ENCODE data around the gene SPIRE1.
"Not testable (repeated sequence)": the region's sequence is repeated elsewhere in the genome, so short reads cannot be mapped to it uniquely, and the experiment has no call there.

SPIRE1 gene

DNA sequence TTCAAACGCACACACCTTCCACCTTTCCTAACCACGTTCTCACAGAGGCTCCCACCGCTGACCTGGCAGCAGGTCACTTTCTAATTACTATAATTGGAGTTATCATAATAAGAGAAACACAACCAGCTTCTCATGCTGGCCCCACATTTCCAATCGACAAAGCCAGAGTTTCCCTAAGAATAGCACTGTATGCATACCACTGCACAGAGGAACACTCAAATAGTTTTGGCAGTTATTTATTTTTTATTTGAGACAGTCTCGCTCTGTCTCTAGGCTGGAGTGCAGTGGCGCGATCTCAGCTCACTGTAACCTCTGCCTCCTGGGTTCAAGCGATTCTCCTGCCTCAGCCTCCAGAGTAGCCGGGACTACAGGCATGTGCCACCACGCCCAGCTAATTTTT, 176.0 kb downstream of the SPIRE1 start:
- not testable (repeated sequence) for FAIRE-seq

DNA sequence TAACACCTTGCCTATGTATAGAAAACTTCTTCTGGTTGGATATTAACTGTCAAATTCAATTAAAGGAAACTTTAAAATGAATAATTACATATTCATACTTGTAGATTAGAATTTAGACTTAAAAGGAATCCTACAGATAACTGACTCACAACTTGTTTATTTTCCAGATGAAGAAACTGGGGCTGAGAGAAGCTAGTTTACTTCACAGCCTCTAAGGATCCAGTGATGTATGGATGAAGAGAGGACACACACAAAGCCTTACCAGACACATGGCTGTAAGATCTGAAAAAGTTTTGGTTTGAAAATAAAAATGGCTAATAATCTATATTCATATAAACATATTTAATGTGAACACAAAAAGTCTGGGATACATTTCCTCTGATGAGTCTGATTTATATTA, 177.9 kb downstream of the SPIRE1 start:
- FAIRE-seq, result no peak

DNA sequence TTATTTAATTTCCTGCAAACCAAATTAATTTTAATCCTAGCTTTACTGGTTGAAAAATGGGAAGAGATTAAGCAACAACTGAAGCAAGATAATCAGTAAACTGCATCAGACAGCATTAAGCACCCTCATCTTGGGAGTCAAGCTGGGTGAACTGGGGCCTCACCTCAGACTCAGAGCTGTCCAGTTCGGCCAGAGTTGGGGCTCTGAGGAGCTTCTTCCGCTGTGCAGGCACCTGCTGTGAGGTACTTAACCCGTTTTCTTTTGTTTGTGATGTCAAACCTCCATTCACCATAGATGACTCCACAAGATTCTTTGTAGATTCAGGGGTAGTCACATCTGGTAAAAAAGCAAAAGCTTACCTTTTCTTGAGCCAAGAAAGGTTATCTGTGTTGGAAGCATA, 178.4 kb downstream of the SPIRE1 start:
- FAIRE-seq, result no peak

DNA sequence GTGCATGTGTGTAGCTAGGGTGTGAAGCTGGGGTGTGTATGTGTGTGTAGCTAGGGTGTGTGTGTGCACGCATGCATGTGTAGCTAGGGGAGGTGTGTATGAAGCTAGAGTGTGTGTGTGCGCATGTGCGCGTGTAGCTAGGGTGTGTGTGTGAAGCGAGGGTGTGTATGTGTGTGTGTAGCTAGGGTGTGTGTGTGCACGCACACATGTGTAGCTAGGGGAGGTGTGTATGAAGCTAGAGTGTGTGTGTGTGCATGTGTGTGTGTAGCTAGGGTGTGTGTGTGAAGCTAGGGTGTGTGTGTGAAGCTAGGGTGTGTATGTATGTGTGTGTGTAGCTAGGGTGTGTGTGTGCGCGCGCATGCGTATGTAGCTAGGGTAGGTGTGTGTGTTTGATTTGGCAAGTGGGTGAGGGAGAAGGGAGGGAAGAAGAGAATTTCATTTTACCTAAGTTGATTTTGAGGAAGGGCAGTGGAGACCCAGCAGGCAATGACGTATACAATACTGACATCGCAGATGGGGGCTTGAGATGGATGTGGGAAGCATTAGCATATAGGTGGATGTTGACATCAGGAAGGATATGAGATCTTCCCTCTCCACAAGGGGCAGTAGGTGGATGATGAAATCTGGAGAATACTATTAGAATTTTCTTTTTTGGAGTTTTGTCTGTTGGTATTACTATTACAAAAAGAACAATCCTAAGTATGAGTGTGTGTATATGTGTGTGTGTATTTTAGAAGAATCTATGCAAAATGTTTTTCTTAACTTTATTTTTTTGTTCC, 179.4 kb downstream of the SPIRE1 start:
- no peak for FAIRE-seq

DNA sequence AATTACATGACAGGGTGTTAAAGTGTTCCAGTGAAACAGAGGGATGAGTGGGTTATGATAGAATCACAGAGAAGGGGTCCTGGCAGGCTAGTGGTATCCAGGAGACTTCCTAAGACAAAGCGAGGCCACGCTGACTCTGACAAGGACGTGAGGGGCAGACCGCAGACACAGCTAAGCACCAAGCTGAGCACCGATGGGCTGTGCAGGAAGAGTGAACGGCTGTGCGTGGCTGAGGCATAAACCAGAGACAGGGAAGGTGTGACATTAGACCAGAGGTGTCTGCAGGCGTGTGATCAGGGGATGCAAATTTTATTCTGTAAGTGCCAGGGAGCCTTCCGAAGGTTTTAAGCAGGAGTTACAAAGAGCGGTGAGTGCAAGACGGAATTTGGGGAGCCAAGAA, 180.3 kb downstream of the SPIRE1 start:
- FAIRE-seq, result no peak

DNA sequence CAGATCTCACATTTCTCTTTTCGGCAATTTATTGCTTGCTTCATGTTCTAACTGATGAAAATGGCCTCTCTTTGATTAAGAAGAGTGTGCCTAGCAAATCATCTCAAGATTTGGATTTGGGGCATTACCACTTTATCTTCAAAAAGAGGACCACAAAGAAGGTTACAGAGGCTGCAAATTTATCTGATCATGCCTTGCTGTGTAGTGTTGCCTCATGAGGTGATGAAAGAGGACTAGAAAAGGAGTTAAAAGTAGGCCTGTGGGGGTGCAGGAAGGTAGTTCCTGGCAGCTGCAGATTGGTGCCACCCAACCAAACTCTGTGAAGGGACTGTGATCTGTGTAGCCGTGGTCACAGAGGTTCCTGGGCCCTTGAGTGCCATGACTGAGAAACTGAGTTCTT, 181.0 kb downstream of the SPIRE1 start:
- FAIRE-seq, result no peak

DNA sequence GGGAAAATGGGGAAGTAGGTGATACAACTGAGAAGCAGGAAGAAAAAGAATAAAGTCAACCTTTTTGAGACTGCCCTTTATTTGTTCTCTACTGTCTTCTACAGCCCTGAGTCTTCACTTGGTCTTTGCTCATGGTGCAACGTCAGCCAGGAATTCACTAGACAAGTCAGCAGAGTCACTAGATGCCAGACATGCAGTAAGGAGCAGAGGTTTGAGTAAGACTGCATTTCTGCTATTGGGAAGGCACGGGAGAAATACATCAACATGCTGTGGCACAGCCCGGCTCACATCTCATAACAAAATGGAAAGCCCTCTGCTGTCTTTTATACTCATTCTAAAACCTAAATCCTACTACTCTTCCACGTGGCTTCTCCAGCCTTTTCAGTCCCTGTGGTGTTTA, 183.0 kb downstream of the SPIRE1 start:
- FAIRE-seq, result no peak

DNA sequence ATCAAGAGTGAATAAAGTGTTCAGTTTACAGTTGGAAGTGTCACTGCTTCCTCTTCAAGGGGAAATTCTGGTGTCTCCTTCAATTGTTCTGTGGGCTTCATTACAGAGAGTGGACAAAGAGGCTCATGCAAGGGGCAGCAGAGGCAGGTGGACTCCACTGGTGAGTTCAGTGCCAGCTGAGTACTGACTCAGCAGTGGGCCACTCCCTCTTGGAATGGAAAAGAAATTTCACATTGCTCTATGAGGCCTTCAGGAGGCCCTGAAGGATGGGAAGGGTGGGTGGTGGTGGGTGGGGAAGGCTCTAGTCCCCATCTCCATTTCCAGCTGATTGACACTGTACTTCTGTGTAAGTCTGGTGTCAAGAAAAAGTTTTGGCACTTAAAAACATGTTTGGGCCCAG, 183.8 kb downstream of the SPIRE1 start:
- no peak for FAIRE-seq

DNA sequence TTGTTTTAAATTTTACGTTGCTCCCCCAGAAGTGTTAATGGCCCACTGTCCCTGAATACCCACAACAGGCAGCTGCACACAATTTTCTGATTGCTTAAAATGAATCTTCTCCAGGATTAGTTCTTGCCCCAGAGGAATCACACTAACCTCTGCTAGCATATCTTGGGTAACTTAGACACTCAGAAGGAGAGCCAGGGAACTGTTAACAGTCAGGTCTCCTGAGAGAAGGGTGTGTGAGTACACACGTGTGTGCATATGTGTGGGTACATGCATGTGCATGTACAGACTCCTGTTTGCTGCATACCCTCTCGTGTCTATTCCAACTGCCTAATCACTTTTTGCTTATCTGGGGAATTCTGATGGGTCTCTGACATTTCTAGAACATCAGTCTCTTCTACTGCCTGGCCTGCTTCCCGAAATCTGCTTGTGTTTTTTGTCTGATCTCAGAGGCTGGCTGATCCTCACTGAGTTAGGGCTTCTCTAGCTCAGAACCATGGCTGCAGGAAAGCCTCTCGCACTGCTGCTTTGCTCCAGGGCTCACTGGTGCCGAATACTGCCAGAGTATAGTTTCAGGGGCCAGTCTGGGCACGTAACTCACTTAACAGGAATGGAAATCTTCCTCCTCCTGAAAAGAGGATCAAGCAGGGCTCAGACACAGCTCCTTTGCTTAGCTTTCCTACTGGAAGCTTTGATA, 187.4 kb downstream of the SPIRE1 start:
- FAIRE-seq, result no peak

DNA sequence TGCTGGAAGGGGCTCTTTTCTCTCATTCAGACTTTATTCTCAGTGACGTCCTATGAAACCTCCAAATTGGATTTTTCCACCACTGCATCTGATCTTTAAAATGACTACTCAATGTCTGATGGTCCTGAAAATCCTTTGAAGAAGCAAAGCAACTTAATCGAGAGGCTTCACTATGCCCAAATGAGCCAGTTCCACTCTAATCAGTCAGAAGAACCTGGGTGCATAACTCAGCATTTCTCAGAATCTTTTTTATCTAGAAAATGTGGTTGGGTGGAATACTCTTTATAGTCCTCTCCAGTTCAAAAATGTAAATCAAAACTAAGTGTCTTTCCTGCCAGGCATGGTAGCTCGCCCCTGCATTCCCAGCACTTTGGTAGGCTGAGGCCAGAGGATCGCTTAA, 189.5 kb downstream of the SPIRE1 start:
- no peak for FAIRE-seq

DNA sequence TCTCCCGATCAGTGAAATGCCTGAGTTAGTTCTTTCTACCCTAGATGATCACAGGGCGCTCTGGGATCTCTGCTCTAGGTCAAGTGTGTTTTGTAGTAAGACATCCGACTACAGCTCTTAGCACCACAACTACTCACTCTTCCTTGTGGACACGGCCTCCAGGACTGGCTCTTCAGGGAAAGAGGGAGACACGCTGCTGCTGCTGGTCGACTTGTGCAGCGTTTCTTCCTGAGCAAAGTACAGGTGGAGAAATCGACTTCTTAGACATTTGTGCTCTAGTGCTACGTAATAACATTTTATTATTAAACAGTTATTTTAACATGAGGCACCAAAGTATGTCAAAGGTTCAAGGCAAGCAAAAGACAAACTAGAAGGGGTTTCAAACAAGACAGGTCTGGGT, 193.2 kb downstream of the SPIRE1 start:
- FAIRE-seq, result no peak

DNA sequence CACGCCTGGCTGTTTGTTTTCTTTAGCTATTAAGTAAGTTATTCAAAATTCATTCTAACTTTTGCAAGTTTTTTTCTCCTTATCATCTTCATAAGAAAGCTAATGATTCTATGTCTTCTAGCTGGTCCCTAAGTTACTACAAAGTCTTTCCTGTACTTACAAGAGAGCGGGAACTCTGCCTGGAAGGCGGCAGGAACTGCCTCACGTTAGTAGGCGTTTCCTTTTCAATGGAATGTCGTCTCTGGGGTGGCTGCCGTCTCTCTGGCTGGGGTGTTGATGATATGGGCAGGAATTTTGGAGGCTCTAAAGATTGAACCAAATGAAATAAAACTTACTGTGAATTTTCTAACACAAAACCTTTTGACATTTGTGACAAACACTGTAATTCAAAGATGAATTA, 194.7 kb downstream of the SPIRE1 start:
- FAIRE-seq, result no peak

DNA sequence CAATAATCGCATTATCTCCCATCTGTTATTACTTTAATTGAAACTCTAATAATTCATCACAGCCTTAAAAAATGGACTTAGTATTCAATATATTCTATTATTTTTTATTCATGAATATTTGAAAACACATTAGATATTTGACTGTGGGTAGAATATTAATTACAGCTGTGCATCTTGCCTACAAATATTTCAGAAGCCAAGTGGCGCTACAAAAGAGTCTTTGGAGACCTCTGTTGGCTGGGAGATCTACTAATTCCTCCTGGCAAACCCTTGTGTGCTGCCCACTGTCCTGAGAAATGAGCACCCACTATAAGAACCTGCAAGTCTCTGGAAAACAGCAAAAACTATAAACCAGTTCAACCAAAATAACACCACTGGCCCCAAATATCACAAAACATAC, 195.7 kb downstream of the SPIRE1 start:
- FAIRE-seq, result no peak

DNA sequence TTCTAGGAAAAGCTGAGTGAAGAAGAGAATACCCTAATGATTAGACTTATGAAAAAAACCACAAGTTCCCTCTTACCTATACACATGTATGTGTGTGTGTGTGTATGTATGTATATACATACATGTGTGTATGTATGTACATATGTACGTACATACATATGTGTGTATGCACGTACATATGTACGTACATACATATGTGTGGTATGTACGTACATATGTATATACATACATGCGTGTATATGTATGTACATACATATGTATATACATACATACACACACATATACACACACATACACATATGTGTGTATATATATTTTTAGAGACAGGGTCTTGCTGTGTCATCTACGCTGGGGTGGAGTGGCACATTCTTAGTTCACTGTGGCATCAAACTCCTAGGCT, 196.6 kb downstream of the SPIRE1 start:
- no peak for FAIRE-seq

DNA sequence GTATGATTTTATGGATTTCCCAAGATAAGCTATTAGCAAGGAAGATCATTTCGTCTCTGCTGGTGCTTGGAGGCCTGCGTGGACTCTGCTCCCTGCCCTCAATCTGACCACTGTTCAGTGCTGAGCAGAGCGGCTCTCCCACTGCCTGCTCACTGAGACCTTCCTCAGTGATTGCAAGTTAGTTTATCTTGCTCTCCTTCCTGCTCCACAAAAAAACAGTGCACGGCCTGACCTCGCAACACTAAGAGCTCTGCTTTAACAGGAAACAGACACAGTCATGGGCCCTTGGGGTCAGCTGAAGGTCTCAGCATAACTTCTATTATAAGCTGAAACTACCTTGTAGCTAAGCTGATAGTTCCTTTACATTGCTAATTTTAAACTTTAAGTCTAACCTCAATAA, 197.0 kb downstream of the SPIRE1 start:
- FAIRE-seq, result no peak

DNA sequence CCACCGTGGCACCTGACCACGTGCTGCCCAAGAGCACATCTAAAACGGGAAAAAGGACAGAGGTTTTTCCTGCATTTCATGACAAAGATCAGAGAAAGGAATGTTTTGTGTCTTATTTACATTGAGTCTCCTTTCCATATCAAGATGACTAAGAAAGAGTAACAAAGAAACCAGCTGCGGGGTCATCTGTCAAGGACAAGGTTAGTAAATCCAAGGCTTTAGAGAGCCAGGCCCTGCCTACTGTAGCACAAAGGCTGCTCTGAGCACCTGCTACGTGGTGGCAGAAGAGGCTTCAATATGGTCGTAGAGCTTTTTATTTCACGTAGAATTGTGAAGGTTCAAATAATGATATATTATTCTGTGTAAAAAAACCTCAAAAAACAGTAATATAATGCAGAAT, 199.1 kb downstream of the SPIRE1 start:
- FAIRE-seq, result no peak

DNA sequence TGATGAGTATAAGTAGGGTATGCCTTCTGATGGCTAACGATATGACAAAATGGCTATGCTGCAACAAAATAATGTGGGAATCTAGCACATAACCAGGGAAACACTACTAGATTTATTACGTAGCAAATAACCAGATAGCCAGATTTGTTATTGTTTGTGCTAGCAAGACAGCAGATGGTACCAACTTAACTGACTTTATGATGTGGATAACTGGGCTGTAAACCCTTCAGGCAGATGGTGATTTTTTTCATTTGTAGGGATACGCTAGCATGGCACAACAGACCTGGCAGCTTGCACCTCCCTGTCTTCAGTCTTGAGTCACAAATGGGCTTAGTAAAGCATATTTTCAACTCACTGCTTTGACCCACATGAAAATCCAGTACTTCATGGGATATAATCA, 201.5 kb downstream of the SPIRE1 start:
- no peak for FAIRE-seq

DNA sequence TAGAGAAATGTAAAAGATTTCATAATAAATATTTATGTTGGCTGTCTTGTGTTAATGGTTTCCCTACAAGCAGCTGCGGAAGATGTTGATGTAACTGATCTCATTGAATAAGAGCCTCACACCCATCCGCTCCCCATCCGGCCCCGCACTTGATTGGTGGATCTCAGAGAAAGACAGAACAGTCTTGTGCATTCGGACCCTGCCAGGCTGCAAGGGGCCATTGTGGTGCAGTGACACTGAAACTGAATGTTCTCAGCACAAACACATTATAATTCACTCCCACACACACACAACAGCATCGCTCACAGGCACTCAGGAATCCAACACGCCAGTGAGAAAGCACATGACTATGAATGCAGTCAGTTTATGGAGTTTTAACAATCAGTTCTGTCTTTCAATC, 202.4 kb downstream of the SPIRE1 start:
- FAIRE-seq, result no peak

DNA sequence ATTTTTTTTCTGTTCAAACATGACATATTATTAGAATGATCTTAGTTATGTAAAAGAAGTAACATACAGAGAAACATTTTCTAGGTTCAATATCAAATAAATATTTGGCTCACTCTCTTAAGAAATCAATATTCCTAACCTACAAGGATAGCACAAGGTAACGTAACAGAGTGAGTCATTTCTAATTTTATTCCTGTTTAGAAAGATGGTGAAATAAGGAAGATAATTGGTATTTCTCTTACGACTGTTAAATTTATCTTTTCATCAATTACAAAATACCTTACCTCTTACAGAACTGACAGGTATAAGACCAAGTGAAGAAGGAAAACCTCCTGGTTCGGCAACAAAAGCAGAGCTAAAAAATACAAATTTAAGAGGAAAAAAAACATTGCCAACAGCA, 205.1 kb downstream of the SPIRE1 start:
- FAIRE-seq, result no peak

DNA sequence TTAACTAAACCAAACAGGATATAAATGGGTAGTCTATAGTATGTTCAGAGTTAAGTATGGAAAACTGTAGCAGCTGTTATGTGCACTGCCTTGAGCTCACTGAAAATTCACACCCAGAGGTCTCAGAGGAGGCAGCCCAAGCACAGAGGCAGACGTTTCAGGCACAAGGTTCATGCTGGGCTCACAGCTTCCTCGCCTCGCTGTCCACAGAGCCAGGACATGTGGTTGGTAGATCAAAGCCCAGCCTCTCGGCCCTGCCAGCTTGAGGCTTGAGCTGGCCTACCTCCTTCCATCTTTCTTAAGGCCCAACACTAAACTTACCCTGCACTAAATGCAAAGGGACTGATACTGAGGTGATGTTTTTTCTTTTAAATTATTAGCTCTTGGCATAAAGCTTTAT, 206.5 kb downstream of the SPIRE1 start:
- no peak for FAIRE-seq

DNA sequence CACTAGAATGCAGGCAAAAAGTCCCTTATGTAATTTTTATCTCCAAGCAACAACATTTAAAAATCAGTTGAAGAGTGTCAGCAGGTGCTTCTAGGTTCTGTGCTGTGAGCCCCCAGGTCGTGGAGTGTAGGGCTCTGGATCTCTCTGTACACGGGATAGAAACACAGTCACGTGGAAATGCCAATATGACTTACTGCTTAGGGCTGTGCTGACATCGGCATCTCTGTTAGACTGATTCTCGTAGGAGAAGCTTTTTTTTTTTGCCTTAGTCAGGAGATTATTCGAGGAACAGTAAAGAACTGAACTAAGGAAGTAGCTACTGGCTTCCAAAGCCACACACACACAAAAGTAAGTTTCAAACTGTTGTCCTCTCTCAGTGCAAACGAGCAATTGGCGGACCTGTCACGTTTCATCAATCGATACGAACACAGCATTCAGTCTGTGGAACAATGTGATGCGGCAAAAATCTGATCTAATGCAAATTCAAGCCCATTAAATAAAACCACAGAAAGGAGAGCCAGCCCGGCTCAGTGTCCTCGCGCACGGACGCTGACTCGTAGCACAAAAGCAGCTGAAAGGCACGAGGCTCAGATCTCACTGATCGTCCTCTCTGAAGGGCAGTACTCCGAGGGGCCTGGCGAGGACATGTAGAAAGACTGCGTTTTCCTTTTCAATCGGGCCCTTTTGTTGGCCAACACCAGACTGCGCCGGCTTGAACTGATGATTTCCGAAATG, 208.7 kb downstream of the SPIRE1 start:
- no peak for FAIRE-seq

DNA sequence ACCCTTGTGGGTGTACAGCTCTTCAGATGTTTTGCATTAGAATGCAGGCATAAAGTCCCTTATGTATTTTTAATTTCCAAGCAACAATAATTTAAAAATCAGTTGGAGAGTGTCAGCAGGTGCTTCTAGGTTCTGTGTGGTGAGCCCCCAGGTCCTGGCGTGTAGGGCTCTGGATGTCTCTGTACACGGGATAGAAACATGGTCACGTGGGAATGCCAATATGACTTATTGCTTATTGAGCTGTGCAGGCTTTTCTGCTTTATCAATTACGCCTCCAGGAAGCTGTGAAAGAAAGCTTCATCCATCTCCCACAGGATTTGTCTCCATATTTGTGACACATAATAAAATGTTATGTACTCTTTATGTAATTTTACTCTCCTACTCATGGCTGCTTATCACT, 212.4 kb downstream of the SPIRE1 start:
- no peak for FAIRE-seq

DNA sequence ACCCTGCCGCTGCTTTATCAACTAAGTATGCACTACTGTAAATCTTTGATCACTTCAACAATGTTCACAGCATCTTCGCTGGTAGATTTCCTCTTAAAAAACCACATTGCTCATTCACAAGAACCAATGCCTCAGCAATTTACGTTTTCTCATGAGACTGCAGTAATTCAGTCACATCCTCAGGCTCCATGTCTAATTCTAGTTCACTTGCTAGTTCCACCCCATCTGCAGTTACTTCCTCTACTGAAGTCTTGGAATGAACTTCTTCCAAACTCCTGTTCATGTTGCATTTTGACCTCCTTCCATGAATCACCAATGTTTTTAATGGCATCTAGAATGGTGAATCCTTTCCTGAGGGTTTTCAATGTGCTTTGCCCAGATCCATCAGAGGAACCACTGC, 214.4 kb downstream of the SPIRE1 start:
- FAIRE-seq, result no peak

DNA sequence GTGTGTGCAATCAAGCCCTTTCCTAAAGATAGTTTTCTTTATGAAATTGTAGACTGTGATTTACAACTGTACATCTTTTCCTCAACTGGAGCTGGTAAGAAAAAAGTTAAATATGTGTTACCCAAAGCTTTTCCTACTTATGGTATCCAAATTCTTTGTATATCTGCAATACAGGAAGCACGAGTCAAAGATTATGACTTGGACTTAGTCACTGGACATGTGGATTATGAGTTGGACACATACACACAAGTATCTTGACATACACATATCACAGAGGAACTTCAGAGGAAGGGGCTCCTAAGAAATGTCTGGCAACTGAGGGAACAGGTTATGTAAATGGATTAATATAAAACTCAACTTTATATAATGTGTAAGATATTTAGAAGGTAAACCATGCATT, 215.0 kb downstream of the SPIRE1 start:
- FAIRE-seq, result no peak

Data from colon (tissue), 2 donors.